Epidermal melanocyte (primary cell): ENCODE results near the gene SH3PXD2B.
"Not testable (repeated sequence)": the region's sequence is repeated elsewhere in the genome, so short reads cannot be mapped to it uniquely, and the experiment has no call there.

Experiments
- DNase-seq: peaks from one replicate; pipeline ENCODE4 v3.0.0; 2011; ENCODE audit warnings: low spot score; ENCODE audit not compliant: insufficient read length

Gene SH3PXD2B

DNA sequence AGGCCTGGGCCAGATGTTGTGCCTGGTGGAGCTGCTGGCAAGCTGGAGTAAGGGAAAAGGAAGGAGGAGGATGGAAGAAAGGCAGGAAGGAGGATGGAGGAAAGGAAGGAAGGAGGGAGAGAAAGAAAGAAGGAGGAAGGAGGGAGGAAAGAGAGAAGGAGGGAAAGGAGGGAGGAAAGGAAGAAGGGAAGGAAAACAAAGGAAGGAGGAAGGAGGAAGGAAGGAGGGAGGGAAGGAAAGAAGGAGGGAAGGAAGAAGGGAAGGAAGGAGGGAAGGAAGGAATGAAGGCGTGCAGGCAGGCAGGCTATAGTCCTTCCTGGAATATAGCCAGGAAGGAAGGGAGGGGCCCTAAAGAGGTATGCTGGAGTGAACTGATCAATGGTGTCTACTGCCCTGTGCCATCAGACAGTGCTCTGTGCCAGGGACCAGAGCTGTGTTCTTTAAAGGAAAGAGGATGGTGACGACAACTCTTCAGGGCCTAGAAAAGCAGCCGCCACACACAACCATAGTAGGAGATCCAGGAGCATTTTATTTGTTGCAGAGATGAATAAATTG lies 109.4 kb downstream of the SH3PXD2B start:
- DNase-seq, result no peak

DNA sequence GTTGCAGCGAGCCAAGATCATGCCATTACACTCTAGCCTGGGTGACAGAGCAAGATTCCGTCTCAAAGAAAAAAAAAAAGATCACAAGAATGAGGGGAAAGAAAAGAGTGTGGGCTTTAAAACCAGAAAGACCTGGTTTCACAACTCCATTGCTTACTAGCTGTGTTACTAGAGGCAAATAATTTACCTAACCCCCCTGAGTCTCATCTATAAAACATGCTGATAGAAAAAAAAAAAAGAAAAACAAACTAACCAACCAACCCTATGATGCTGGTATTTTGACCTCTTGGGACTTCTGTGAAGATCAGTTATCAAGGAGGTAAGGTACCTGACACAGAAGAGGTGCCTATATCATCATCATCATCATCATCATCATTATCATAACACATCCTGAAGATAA lies 110.6 kb downstream of the SH3PXD2B start:
- no peak for DNase-seq

DNA sequence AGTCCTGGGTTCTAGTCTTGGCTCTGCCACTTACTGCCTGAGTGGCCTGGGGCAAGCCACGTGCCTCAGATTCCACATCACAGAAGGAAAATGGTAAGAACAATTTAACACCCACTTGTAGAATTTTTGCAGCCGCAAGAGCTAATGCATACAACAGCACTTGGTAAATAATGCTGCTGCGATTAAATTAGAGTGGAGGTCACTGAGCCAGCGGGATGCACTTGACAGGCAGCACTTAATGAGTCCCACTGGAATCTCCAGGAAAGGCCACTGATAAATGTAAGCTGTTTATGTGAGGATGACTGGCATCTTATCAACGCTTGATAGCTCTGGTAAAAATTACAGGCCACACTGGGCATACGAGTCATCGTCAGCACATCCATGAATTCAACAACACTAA lies 111.4 kb downstream of the SH3PXD2B start:
- DNase-seq, result no peak

DNA sequence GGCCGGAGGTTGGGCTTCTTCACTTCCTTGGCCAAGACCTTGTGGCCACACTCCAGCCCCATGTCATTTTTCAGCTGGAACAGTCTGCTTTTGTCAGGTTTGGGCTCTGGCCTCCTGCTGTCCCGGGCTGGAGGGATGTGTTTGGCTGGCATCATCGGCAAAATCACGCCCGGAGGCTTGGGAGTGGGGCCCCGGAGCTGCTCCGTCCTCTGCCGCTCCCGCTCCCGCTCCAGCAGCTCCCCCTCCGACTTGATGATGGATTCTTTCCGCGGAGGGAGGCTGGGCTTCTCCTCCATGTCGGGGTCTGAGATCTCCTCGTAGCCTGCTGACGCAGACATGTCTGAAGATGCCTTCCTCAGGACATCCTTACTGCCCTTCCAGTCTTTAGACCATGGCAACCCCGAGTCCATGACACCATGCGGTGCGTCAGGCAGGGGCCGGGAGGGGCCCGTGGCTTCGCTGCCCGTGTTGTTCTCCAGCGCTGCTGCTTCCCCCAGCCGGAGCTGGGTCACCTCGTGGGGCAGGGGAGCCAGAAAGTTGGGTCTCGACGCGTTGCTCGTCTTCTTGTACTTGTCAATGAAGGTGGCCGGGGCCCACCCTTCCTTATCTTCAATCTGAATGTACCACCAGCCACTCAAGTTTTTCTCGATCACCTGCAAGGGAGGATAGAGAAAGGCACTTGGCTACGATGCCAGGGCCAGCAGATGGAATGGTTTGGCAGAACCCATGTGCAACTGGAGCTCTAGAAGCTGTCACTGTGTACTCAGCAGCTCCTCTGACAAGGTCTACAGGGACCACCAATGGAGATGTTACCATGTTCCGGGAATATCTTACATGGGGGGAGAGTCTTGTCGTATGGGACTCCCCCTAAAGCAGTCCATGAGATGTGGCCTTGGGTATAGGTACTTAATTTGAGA lies 114.8 kb downstream of the SH3PXD2B start:
- DNase-seq, result no peak

DNA sequence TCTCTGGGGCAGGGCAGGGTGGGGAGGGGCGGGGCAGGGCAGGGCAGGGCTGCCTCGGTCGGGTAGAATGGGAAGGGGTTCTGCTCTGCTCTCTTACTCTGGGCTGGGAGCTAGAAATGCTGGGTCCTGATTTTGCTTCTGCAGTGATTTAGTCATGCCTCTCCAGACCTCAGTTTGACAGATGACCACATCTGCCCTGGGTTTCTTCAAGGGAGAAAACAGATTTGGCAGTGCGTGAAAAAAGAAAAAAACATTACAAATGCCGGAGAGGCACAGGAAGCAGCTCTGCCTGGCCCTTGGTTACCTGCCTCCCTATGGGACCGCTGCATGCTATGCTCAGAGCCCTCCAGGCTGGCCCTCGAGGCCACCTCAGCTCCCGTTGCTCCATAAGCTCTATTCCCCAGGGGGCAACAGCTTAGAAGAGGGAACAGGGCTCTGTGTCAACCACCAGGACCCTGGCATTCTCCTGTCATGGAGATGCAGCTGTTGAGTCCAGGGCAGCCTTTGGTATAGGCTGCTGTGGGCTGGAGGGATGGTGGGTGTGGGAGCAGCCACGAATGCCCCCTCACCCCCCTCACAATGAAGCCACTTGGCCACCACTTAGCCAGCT lies 117.5 kb downstream of the SH3PXD2B start:
- DNase-seq, result no peak

DNA sequence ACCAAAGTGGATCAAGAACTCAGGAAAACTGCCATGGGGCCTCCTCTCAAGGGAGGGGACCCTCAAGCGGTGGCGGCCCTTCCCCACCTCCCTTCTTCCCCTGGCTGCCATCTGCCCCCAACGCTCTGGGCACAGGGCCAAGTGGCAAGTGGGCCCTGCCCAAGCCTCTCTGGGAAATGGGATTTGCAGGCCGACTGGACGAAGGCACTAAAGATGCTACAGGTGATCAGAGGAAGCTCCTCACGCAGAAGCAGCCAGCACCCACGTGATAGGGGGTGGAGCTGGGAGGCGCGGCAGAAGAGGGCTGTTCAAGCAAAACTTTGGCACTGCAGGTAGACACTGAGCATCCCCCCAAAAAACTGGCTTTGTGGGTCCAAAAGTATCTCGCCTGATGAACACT lies 118.1 kb downstream of the SH3PXD2B start:
- DNase-seq, result no peak

DNA sequence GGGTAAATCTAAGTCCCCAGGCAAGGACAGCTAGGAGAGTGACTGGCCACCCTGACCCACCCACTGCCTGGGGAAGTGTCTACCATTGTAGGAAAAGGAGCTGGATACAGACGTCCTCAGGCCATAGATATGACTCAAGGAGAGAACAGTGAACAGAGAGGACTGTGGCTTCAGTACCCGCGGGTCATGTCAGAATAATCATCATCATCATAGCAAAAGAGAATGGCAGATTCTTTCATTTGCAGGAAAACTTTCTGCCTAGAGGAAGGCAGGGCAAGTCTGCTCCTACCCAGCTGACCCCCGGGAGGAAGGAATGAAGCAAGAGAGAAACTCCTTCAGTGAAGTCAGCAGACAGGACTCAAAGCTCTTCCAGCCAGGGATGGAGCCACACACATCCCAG lies 118.6 kb downstream of the SH3PXD2B start:
- no peak for DNase-seq

DNA sequence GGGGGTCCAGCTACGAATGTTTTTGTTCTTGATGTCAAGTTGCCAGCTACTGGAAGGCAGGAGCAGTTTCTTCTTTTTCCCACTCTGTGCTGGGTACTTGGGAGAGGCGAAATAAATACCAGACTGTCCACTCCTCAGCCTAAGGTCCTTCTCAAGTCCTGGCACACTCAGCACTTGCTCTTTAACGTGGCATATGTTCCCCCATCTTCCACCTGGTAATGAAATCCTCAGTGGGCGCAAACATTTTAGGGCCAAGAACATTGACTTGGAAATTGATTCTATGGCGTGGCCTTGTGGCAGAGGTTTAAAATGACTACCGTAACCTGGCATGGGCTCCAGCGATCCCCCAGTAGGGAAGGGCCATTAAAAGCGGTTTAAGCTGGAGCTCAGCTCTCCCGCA lies 119.7 kb downstream of the SH3PXD2B start:
- DNase-seq, result no peak

DNA sequence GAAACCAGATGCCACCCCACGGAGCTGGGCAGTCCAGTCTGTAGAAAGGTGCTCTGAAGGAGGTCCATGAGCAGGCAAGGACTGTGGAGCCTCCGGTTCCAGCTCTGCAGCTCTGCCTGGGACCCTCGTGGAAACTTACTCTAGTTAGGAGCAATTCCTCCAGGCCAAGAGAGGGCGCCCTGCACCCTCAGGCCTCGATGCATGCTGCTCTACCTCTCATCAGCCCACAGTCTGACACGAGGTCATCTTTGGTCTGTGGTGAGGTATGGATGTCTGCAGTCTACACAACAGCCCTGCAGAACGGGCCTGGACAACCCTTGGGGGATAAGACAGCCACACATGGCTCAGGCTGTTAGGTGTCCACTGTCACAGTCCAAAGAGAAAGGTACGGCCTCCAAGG lies 120.1 kb downstream of the SH3PXD2B start:
- DNase-seq, result no peak

DNA sequence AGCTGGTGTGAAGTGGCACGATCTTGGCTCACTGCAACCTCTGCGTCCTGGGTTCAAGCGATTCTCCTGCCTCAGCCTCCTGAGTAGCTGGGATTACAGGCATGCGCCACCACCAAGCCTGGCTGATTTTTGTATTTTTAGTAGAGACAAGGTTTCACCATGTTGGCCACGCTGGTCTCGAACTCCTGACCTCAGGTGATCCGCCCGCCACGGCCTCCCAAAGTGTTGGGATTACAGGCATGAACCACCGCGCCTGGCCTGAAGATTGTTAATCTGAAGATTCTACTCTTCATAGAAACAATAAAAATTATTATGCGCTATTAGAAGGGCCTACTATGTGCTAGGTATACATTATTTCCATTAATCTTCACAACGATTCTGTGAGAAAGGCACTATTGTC lies 127.4 kb downstream of the SH3PXD2B start:
- DNase-seq, result not testable (repeated sequence)

DNA sequence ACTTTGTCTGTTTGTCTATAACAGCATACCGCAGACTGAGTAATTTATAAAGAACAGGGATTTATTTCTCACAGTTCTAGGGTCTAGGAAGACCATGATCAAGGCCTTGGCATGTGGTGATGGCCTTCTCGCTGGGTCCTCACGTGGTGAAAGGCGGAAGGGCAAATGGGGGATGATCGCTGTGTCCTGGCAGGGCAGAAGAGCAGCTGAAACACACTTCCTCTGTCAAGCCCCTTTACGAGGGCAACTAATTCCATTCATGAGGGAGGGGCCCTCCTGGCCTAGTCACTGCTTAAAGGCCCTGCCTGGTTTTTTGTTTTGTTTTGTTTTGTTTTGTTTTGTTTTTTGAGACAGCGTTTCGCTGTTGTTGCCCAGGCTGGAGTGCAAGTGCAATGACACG lies 128.9 kb downstream of the SH3PXD2B start:
- DNase-seq, result no peak

DNA sequence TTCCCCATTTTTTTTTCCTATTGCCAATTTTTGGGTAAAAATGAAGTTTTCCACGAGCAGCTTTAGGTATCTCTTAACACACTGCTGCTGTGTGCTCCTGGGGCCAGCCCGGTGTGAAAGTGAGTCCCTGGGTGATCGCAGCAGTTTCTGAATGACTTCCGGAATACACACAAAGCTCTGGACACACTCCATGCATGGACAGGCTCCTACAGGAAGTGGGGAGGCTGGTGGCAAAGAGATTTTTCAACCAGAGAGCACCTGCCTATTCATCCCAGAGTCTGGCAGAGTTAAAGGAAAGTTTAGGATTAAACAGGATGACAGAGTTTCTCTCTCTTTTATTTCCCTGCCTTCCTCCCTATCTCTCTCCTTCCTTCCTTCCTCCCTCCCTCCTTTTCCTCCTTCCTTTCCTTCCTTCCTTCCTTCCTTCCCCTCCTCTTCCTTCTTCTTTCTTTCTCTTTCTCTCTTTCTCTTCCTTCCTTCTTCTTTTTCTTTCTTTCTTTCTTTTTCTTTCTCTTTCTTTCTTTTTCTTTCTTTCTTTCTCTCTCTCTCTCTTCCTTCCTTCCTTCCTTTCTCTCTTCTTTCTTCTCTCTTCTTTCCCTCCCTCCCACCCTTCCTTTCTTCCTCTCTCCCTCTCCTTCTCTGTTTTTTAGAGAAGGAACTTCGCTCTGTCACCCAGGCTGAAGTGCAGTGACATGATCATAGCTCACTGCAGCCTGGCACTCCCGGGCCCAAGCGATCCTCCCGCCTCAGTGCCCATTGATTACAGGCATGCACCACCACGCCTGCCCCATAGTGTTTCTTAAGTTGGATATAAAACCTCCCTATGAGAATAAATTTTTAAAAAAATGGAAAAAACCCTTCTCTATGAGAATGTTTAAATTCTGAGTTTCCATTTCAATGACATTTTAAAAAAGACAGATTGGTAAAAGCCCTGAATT lies 132.0 kb downstream of the SH3PXD2B start:
- DNase-seq, result no peak

DNA sequence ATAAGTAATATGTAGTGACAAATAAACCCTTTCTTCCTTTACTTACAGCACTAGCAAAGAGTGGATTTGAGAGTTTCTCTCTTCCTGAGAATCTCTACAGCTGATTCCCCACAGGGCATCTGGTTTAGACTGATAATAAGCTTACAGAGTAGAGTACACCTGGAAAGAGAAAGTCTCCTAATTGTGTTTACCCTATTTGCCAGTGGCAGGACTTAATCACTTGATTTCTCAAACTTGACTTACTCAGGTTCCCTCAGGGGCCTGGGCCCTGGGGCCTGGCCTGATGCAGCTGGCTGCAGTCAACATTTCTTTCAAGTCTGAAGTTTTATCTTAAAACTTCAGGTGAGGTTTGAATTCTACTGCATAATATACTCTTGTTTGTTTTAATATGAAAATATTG lies 132.7 kb downstream of the SH3PXD2B start:
- DNase-seq, result no peak

DNA sequence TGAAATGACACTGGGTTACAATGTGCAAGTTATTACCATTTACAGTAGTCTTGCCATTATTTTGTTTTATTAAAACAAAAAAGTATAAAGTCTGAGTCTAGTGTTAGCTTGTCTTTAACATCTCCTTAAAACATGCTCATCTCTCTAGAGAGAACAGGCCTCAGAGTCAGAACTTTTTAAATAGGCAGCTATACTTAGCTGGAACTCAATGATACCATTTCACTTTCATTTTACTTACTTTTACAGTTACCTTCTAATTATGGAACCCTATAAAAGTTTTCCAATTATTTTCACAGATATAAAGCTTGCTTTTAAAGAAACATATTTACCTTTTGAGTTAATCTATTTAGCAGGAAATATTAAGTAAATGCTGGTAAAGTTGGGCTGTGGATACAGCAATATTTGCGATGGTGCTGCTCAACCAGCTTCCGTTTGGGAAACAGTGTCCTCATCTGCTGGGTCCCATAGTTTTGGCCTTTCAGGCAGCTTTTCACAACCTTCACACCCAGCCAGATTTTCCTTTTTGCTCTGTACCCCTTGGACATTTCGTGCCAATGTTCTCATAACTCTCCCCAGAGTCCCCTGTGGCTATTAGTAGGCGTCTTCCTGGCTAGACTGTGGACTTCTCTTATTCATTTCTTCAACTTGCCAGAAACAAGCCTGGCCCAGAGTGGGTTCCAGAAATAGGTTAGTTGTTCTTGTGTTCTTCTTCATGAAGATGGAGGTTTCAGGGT lies 134.4 kb downstream of the SH3PXD2B start:
- DNase-seq, result no peak

DNA sequence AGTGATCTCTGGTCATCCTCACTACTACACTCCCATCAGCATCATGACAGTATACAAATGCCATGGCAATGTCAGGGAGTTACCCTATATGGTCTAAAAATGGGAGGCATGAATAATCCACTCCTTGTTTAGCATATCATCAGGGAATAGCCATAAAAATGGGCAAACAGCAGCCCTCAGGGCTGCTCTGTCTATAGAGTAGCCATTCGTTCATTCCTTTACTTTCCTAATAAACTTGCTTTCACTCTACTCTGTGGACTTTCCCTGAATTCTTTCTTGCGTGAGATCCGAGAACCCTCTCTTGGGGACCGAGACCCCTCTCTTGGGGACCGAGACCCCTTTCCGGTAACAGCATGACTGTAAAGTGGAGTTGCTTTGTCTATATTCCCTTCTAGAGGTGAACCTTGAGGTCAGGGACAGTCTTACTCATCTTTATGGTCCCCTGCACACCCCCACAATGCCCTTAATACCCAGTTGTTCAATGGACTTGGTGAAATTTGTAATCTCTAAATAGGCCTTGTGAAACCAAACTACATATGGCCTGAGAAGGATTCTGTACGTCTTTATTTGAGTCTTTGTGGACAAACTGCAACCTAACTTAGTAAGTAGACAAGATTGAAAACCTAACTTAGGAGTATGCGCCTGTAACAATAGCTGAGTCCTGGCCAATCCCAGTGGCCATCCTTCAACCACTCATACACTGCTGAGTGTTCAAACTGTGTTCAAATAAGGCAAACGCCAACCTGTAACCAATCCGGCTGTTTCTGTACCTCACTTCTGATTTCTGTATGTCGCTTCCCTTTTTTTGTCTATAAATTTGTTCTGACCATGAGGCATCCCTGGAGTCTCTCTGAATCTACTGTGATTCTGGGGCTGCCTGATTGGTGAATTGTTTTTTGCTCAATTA lies 138.5 kb downstream of the SH3PXD2B start:
- DNase-seq, result no peak

DNA sequence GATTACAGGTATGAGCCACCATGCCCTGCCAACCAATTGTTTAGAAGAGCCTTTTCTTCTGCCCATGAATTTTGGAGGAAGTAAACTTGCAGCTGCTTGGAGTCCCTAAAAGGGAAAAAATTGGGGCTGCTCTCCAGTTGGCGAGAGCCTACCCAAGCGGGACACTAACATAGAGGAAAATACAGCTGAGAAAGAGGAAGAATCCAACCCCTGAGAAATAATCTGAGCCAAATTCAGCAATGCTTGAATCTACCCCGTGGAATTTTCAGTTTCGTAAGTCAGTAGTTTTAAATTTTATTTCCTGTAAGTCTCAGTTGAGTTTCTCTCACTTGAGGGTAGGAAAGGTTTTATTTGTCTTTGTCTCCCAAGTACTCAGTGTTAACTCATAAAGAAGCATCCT lies 140.4 kb downstream of the SH3PXD2B start:
- no peak for DNase-seq

DNA sequence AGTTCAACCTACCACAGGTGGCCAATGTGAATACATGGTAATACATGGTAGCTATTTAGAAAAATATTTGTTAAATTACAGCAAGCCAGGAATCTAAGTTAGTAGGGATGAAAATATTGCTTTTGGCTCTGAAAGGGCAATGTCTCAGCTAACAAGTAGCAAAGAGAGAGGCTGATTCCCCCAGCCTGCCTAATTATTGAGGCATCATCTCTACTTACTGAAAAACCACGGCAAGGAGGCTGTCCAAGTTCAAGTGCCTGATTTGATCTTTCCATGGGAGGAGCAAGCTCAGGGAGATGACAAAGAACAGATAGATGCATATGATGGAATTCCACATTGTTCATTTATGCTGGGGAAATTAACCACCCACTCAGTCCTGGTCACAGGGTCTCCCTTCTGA lies 142.0 kb downstream of the SH3PXD2B start:
- no peak for DNase-seq

DNA sequence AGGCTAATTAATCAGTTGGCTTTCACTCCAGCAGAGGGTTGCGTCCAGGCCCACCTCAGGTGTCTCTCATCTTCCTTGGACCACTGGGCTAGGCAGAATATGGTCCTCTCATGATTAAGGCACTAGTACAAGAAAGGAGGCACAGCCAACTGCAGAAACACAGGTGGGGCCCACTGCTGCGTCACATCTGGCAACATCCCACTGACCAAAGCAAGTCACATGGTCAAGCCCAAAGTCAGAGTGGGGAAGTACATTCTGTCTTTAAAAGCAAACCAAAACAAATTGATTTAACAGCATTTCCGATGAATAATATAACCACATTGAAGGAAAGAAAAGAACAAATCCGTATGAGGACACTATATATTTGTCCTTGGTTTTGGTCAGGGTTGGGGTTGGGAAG lies 142.7 kb downstream of the SH3PXD2B start:
- no peak for DNase-seq

DNA sequence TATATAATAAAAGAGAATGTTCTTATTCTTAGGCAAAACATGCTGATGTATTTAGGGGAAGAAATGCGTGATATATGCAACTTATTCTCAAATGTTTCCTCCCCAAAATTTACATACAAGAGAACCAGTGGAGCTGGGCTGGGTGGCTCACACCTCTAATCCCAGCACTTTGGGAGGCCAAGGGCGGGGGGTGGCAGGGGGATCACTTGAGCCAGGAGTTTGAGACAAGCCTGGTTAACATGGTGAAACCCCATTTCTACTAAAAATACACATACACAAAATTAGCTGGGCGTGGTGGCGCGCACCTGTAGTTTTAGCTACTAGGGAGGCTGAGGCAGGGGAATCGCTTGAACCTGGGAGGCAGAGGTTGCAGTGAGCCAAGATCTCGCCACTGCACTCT lies 143.3 kb downstream of the SH3PXD2B start:
- no peak for DNase-seq

DNA sequence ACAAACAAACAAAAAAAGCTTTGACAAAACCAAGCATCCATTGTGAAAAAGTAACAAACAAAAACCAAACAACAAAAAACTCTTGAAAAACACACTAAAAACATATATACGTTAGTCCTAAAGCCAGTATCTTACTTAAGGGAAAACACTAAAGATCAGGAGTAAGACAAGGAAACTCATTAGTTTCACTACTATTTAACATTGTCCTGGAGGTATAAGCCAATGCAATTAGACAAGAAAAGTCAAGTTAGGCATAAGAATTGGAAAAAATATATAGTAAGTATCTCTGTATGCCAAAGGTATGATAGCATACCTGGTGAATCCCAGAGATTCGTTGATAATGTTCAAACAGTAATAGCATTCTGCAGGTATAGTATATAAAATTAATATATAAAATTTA lies 148.9 kb downstream of the SH3PXD2B start:
- DNase-seq, result no peak
